Activated T-cell treated with anti-CD3 and anti-CD28 coated beads, Interleukin-2, amount 50 U/mL, for 72 hours (primary cell): Measurements from ENCODE around the gene AATK. TPM values are rescaled to one million over a fixed set of nuclear protein-coding genes. Genes with fewer than 3 reads are reported as not detected.

Experiments
- ATAC-seq, 2 donors: fragments of 150-1000 bp; cut with Tn5 transposase; replicated peaks in 1 of 2; 2 replicates each; pipeline ENCODE4 v1.10.0; 2021; ENCODE audit warnings: moderate library complexity in 2 of 2, mild to moderate bottlenecking in 1 of 2
- DNase-seq, 2 donors: peaks; one replicate each; pipeline ENCODE4 v3.0.0; 2021 to 2022; ENCODE audit warnings: mixed read lengths in 1 of 2
- H3K27ac Mint-ChIP-seq: one replicate; pipeline ENCODE4 v1.8.0; 2022; ENCODE audit warnings: mild to moderate bottlenecking, moderate library complexity, mixed read lengths
- H3K27me3 Mint-ChIP-seq: one replicate; pipeline ENCODE4 v1.8.0; 2022; ENCODE audit warnings: low read depth, mixed read lengths
- H3K36me3 Mint-ChIP-seq, 2 donors: one replicate each; pipeline ENCODE4 v1.8.0; 2022; ENCODE audit warnings: mixed read lengths in 2 of 2, mild to moderate bottlenecking in 1 of 2; ENCODE audit not compliant: insufficient read depth in 2 of 2
- H3K4me1 Mint-ChIP-seq: one replicate; pipeline ENCODE4 v1.8.0; 2022; ENCODE audit warnings: low read depth, mixed read lengths
- H3K4me3 Mint-ChIP-seq, 2 donors: one replicate each; pipeline ENCODE4 v1.8.0; 2022; ENCODE audit warnings: mild to moderate bottlenecking in 2 of 2, mixed read lengths in 2 of 2, moderate library complexity in 2 of 2
- H3K9me3 Mint-ChIP-seq, 2 donors: one replicate each; pipeline ENCODE4 v1.8.0; 2022; ENCODE audit warnings: mixed read lengths in 2 of 2
- total RNA-seq, 2 donors: library from RNA; stranded (reverse); gene quantifications; one replicate each; pipeline ENCODE4 v1.2.3, GENCODE V29; 2022

The AATK gene
- total RNA-seq, 2 donors from 2014 or later = 0.48 to 0.81 TPM

DNA sequence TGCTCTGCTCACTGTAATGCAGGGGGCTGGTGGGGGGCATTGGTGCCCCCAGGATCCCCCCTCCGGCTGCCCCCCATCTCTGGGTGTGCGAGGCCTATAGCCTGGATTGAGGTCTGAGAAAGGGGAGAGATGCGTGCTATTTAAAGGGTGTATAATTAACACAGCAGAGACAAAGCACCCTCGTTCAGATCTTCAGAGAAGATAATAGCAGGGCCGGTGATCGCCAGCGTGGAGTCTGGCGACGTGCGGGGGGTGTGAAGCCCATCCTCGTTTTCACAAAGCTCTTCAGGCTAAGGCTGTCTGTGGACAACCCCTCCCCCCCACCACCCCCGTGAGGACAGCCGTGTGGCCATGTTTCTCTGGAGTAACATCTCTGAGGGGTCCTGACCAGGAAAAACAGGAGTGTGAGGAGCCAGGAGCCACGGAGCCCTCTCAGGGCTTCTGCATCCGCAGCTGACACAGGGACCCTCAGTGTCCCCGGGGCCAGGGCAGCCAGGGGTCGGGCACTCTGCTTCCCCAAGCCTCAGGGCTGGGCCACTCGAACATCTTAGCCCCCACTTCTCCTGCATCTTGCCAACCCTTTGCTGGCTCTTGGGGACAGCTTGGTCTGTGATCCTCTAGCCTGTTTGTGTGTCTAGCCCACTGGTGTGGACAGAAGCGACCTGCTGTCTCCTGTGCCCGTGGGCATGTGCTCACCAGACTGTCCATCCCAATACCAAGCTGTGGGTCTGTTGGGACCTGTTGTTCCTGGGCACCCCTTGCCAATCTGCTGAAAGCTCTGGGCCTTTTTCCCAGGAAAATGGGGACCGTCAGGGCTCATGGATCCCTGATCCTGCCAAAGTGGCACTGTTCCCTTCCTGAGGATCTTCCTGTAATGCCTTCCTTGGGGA lies 72.2 kb downstream of the AATK start:
- Mint-ChIP-seq H3K9me3 (no peaks in the 10 kb centered on the region), H3K36me3 (no peaks in the 10 kb centered on the region), H3K27me3 (no peaks in the 10 kb centered on the region), H3K4me1 (peaks cover 32% of the 10 kb centered on the region), H3K27ac (no peak overlapping the region), H3K4me3 (peak overlapping the region in 1 of 2 donors; percentile 15)
- ATAC-seq (no peak), DNase-seq (no peak)

DNA sequence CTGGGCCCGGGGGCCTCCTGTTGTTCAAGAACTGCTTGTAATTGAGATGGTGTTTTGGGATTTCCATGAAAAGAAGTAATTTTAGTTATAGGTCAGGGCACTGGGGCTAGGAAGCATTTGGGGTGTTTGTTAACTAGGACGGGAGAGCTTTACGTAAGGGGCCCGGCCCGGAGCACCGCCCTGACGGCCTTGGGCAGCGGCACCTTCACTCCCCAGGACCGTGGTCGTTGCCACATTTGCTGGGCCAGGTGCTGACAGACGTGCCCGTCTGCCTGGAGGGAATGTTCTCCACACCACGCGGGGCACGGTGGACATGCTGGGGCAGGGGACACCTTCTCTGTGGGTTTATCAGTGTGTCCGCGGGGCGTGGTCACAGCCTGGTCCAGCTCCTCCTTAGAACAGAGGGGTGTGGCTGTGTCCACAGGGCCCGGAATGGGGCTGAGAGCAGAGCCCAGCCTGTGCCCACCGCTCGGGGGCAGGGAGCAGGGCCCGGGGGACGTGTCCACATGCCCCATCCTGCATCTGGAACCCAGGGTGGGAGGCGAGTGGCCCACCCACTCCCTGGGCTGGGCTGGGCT lies 73.4 kb downstream of the AATK start:
- DNase-seq = no peak
- H3K9me3 Mint-ChIP-seq = no peaks in the 10 kb centered on the region
- no peak for ATAC-seq
- H3K27me3 Mint-ChIP-seq = no peaks in the 10 kb centered on the region
- H3K27ac Mint-ChIP-seq = no peak overlapping the region
- H3K4me1 Mint-ChIP-seq = peaks cover 32% of the 10 kb centered on the region
- H3K4me3 Mint-ChIP-seq = no peak overlapping the region
- no peaks in the 10 kb centered on the region for H3K36me3 Mint-ChIP-seq

DNA sequence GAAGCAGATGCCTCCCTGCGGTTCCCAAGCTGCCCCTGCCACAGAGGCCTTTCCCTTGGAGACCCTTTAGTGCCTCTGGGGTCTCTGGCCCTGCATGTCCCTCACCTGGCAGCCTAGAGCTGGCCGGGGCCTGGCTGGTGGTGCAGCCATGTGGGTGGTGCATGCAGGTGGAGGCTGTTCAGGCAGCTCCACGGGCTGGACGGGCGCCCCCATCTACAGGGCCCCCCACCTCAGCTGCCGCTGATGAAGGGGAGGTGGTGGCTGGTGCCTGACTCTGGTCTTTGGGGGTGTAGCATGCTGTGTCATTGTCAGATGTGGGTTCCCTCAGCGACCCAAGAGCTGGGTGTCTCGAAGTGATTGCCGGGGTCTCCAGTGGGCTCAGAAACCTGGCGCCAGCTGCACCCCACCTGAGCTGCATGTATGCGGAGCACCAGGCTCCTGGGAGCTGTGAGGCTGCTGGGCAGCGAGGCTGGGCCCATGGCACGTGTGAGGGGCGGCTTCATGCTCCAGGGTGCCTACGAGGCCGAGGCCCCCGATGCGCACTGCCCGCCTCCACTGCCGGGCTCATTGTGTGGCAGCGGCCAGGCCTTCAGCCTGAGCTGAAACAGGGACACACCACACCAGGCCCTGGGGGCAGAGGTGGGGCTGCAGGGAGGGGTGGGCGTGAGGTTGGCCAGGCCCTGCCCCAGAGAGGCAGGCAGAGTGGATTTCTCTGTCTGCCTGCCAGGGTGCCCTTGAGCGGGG lies 74.1 kb downstream of the AATK start:
- no peak overlapping the region for H3K27ac Mint-ChIP-seq
- H3K4me1 Mint-ChIP-seq = peaks cover 29% of the 10 kb centered on the region
- no peaks in the 10 kb centered on the region for H3K36me3 Mint-ChIP-seq
- H3K4me3 Mint-ChIP-seq = no peak overlapping the region
- DNase-seq (no peak), ATAC-seq (no peak)
- H3K9me3 Mint-ChIP-seq = no peaks in the 10 kb centered on the region
- no peaks in the 10 kb centered on the region for H3K27me3 Mint-ChIP-seq

DNA sequence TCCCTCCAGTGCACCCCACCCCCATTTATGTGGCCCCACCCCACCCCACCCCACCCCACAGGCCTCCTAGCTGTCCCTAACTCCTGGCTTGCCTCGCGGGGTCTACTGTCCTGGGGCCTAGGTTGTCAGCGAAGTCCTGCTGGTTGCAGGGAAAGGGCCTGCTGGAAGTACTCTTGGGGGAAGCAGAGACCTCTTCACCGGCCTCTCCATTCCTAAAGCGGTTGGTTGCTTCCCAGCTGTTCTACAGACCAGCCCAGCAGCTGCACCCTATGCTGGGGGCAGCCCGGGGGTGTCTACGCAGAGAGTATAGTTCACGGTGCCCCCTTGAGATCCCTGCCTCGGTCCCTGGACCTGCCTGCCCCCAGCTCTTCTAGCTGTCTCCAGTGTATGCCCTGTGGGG lies 74.9 kb downstream of the AATK start:
- peaks cover 21% of the 10 kb centered on the region for H3K4me1 Mint-ChIP-seq
- no peak overlapping the region for H3K27ac Mint-ChIP-seq
- no peaks in the 10 kb centered on the region for H3K27me3 Mint-ChIP-seq
- no peak for DNase-seq
- no peak for ATAC-seq
- no peaks in the 10 kb centered on the region for H3K36me3 Mint-ChIP-seq
- no peaks in the 10 kb centered on the region for H3K9me3 Mint-ChIP-seq
- H3K4me3 Mint-ChIP-seq = no peak overlapping the region

DNA sequence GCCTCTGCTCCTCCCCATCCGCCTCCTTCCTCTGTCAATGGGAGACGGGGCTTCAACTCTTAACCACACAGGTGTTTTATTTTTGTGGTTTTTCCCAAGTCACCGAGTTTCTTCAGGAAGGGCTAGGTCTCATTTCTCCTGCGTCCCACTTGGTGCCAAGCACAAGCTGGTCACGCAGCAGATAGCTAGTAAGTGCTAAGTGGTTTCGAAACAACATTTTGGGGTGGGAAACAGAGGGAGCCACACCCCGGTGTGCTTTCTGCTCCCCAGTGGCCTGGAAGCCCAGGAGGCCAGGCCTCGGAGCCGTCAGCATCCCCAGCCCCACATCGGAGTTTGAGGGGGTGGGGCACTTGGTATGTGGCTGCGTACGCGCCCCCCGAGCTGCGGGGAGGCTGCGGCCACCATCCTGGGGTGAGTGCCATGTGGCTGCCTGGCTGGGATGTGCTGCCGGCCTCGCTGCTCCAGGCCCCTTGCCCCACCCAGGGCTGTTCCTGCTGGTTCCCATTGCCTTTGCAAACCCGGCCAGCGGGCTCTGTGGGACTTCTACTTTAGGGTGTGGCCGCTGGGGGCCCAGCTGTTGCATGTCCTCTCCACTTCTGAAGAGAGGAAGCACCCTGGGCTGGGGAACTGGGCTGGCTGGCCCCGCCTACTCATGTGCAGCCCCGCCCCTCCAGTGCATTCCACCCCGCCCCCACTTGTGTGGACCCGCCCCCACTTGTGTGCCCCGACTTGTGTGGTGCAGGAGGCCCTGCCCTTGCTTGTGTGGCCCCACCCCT lies 75.5 kb downstream of the AATK start:
- H3K27ac Mint-ChIP-seq = no peak overlapping the region
- ATAC-seq (no peak), DNase-seq (peak; percentile 19 to 29)
- peaks cover 15% of the 10 kb centered on the region for H3K4me1 Mint-ChIP-seq
- H3K27me3 Mint-ChIP-seq = no peaks in the 10 kb centered on the region
- no peaks in the 10 kb centered on the region for H3K36me3 Mint-ChIP-seq
- no peaks in the 10 kb centered on the region for H3K9me3 Mint-ChIP-seq
- no peak overlapping the region for H3K4me3 Mint-ChIP-seq

DNA sequence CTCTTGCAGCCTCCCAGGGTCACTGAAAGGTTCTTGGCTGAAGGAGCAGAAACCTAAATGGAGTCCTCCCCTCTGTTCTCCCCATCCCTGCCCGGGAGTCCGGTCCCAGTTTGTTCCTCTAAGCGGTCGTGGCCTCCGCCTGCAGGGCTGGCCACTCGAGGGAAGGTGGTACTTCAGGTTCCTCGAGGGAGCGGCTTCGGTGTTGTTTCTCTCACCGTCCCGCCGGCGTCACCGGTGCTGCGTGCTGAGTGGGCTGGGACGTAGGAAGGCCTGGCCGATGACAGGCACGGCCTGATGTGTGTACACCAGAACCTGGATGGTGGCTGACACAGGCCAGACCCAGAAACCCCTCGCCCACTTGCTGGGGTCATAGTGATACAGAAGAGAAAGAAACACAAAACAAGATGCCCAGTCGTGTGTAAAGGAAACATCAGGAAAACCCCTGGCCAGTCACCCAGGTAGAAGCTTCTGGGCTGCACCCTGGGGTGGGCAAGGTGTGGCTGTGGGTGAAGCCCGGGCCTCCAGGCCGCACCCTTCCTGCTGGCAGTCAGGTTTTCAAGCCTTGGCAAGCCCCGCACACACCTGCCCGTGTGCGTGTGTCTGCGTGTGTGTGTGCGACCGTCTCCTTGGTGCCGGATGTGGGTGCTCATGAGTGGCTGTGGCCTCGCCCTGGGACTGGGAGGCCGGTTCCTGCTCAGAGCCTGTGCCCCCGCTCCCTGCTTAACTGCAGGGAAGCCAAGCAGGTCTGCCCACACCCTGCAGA lies 79.1 kb downstream of the AATK start:
- Mint-ChIP-seq H3K27ac (no peak overlapping the region), H3K9me3 (no peaks in the 10 kb centered on the region), H3K27me3 (no peaks in the 10 kb centered on the region), H3K4me1 (no peaks in the 10 kb centered on the region), H3K4me3 (no peak overlapping the region), H3K36me3 (no peaks in the 10 kb centered on the region)
- ATAC-seq = no peak
- no peak for DNase-seq

DNA sequence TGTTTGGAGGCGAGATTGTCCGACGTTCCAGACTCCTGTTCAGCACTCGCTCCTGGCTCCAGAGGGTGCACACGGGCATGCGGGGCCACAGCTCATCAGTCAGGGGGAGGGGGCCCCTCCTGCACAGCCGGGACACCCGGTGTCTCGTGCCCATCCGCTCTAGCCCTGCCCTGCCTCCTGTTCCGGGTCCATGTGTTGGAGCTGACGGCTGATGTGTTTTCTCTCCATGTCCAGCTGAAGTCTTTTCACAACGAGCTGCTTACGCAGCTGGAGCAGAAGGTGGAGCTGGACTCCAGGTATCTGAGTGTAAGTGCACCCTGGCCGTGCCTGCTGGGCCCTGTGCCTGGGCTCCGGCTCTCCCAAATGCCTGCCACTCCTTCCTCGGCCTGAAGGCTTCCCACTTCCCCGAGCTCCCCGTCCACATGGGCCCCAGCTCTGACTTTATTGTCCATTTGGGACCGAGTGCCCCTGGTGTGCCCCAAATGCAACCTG lies 80.6 kb downstream of the AATK start:
- ATAC-seq (no peak), DNase-seq (no peak)
- Mint-ChIP-seq H3K9me3 (no peaks in the 10 kb centered on the region), H3K36me3 (no peaks in the 10 kb centered on the region), H3K4me3 (no peak overlapping the region), H3K27me3 (no peaks in the 10 kb centered on the region), H3K4me1 (no peaks in the 10 kb centered on the region), H3K27ac (no peak overlapping the region)

DNA sequence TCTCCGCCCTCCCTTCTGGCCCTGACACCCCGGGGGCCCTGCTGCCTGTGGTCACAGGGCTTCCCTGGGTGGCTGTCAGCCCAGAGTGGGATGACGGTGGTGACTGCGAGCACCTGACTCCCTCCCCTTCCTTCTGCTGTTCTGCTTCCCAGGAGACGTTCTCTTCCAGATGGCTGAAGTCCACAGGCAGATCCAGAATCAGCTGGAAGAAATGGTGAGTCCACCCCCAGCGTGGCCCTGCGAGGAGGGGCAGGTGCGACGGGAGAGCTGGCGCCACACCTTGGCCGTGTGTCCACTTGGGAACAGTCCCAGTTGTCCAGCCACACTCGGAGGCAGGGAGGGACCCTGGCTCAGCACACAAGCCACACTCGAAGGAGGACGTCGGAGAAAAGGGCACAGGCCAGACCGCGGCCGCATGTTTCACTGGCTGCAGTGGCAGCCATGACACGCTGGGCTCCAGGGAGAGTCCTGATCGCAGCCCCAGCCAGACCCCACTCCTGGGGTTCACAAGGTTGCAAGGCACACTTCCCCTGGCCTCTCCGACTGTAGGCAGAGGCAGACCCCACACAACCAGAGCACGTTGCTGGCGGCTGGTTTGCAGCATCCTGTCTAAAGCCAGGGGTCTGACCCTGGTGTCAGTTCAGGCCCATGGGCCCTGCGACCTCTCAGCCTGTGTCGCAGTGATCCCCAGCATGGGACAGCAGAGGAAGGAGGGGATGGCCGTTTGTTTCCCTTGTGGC lies 81.2 kb downstream of the AATK start:
- Mint-ChIP-seq H3K9me3 (no peaks in the 10 kb centered on the region), H3K27ac (no peak overlapping the region), H3K4me3 (no peak overlapping the region), H3K4me1 (no peaks in the 10 kb centered on the region), H3K27me3 (no peaks in the 10 kb centered on the region), H3K36me3 (no peaks in the 10 kb centered on the region)
- DNase-seq = no peak
- ATAC-seq = no peak

DNA sequence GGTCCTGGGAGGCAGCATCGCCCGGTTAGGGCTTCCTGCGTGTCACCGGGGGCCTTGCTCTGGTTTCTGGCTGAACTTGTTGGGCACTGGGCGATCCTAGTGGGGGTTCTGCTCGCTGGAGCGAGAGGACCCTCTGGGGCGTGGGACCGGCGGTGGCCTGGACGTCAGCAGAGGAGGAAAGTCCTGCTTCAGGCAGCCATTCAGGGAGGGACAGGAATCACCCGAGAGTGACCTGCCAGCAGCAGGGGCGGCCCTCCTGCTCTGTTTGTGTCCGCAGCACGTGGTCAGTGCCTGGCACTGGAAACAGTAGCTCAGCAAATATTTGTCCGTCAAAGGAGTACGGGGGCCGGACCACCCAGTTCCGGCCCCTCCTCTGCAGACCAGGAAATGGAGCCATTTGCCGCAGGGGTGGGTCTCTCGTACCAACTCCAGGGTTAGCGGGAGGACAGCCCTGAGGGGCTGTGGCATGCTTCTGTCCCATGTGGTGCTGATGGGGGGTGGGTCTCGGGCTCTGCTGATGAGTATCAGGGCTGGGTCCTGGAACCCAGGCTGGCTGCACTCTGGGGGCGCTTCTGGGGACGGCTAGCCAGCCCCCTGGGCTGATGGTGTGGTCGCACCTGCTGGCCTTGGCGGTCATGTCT lies 82.8 kb downstream of the AATK start:
- Mint-ChIP-seq H3K4me1 (no peaks in the 10 kb centered on the region), H3K9me3 (no peaks in the 10 kb centered on the region), H3K27me3 (no peaks in the 10 kb centered on the region), H3K4me3 (no peak overlapping the region), H3K27ac (no peak overlapping the region), H3K36me3 (no peaks in the 10 kb centered on the region)
- DNase-seq (no peak), ATAC-seq (no peak)

DNA sequence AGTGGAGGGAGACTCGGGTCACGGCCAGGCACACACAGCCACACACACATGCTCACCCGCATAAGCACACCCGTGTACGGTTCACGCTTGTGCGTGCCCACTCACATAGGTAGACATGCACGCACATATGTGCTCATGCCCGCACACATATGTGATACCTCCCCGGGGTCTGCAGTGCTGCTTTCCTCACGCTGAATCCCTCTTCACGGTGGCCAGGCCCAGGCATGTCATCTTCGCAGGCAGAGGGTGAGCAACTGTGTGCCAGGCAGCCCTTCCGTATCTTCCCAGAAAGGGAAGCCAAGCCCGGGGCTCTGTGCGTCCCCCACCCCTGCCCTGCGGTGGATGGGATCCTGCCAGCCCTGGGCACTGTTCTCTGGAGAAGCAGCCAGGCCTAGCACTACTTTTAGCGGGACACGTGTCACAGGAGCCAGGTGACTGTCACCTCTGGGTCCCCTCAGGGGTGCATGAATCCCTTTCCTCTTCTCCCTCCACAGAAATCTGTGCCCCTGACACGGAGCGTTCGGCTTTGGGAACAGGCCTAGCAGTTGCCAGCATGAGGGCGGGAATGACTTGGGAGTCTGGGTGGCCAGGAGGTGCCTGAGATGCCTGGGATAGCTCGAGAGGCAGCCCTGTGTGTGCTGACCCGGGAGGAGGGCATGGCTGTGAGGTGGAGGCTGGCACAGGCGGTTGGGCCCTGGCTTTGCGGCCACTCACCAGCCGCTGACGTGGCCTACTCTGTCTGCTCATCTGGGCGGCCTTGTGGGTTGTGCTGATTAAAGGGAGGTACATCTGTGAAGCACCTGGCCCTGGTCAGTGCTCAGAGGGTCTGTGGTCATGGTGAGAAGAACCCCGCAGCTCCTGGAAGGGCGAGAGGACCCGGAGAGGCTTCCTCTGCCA lies 83.6 kb downstream of the AATK start:
- DNase-seq (no peak), ATAC-seq (no peak)
- H3K27ac Mint-ChIP-seq = no peak overlapping the region
- H3K9me3 Mint-ChIP-seq = no peaks in the 10 kb centered on the region
- no peak overlapping the region for H3K4me3 Mint-ChIP-seq
- no peaks in the 10 kb centered on the region for H3K27me3 Mint-ChIP-seq
- no peaks in the 10 kb centered on the region for H3K36me3 Mint-ChIP-seq
- H3K4me1 Mint-ChIP-seq = no peaks in the 10 kb centered on the region
